GM12878 (cell line): ENCODE data around the gene SEPHS2. TPM values are rescaled to one million over a fixed set of nuclear protein-coding genes. Genes with fewer than 3 reads are reported as not detected.

ENCODE experiments used
- CBFB ChIP-seq: IDR thresholded peaks from 2 replicates; pipeline ENCODE4 v1.6.1; 2016; ENCODE audit warnings: antibody characterized with exemption, low read depth
- CUX1 ChIP-seq: IDR thresholded peaks from 2 replicates; pipeline ENCODE4 v1.6.1; 2012; ENCODE audit warnings: improper control_type of control experiment, low read depth, low read length; ENCODE audit not compliant: insufficient replicate concordance
- E4F1 ChIP-seq: fragments of 450-650 bp; IDR thresholded peaks from 2 replicates; pipeline ENCODE4 v1.6.1; 2018; ENCODE audit warnings: borderline replicate concordance, mild to moderate bottlenecking; ENCODE audit not compliant: partially characterized antibody
- HDAC2 ChIP-seq: fragments of 200-600 bp; sonication (generic); IDR thresholded peaks from 2 replicates; pipeline ENCODE4 v1.6.1; 2017
- MAX ChIP-seq: IDR thresholded peaks from 2 replicates; pipeline ENCODE4 v1.6.1; 2012; ENCODE audit warnings: low read depth, low read length, improper control_type of control experiment
- NR2C2 ChIP-seq: IDR thresholded peaks from 2 replicates; pipeline ENCODE4 v1.6.1; 2011; ENCODE audit warnings: borderline replicate concordance, low read depth; ENCODE audit not compliant: control insufficient read depth, insufficient read length
- RAD51 ChIP-seq: fragments of 450-650 bp; IDR thresholded peaks from 2 replicates; pipeline ENCODE4 v1.6.1; 2016; ENCODE audit warnings: moderate library complexity, mild to moderate bottlenecking, inconsistent platforms
- RB1 ChIP-seq: fragments of 450-650 bp; formaldehyde crosslinking; IDR thresholded peaks from 2 replicates; pipeline ENCODE4 v1.6.1; 2017; ENCODE audit warnings: mild to moderate bottlenecking, borderline replicate concordance
- RELB ChIP-seq: fragments of 450-650 bp; IDR thresholded peaks from 2 replicates; pipeline ENCODE4 v1.6.1; 2017; ENCODE audit warnings: low read depth, mild to moderate bottlenecking, moderate library complexity
- SMAD1 ChIP-seq: fragments of 450-650 bp; IDR thresholded peaks from 2 replicates; pipeline ENCODE4 v1.6.1; 2018; ENCODE audit warnings: mild to moderate bottlenecking, low read depth; ENCODE audit not compliant: partially characterized antibody
- TAF1 ChIP-seq: IDR thresholded peaks from 2 replicates; pipeline ENCODE4 v1.6.1; 2011; ENCODE audit warnings: mild to moderate bottlenecking, low read depth, low read length, borderline replicate concordance
- TCF7 ChIP-seq: IDR thresholded peaks from 2 replicates; pipeline ENCODE4 v1.6.1; 2014; ENCODE audit warnings: antibody characterized with exemption, borderline replicate concordance
- USF2 ChIP-seq: IDR thresholded peaks from 2 replicates; pipeline ENCODE4 v1.6.1; 2011; ENCODE audit warnings: low read depth, low read length, improper control_type of control experiment, borderline replicate concordance
- YBX1 ChIP-seq: fragments of 450-650 bp; IDR thresholded peaks from 2 replicates; pipeline ENCODE4 v1.6.1; 2016; ENCODE audit warnings: antibody characterized with exemption
- ZBTB33 ChIP-seq: fragments of 450-650 bp; IDR thresholded peaks from 2 replicates; pipeline ENCODE4 v1.6.1; 2017; ENCODE audit warnings: mild to moderate bottlenecking
- polyA plus RNA-seq, 11 experiments: library from polyadenylated mRNA; depleted of rRNA in 4 of 11; unstranded in 6 of 11; stranded (reverse) in 5 of 11; fragments of >200 nt; fragmentation: Nextera tagmentation in 4 of 11; fragmentation: Illumina TruSeq in 1 of 11; extraction: Ambion mirVana in 4 of 11; extraction: Trizol in 1 of 11; gene quantifications; 1 replicate in 1 of 11; 2 replicates in 10 of 11; pipeline versions ENCODE4 v1.2.1 to v1.2.3, GENCODE V29; 2011 to 2016; ENCODE audit warnings: inconsistent platforms in 2 of 11, missing spikeins in 2 of 11, low read depth in 1 of 11
- total RNA-seq, 4 experiments: library from RNA; depleted of rRNA in 3 of 4; stranded (reverse); fragments of >200 nt in 3 of 4; fragmentation: Illumina TruSeq in 1 of 4; extraction: Trizol in 1 of 4; gene quantifications; 2 replicates each; pipeline versions ENCODE4 v1.2.1 to v1.2.3, GENCODE V29; 2013 to 2021

The SEPHS2 gene
- total and polyA plus RNA-seq, 10 of the 15 experiments (the other 5 are each of a cell fraction or from before 2014, with no cell fraction given), result 21.6 to 99.8 (median 72.9) TPM

- TF ChIP-seq E4F1 (no peak), RB1 (no peak), YBX1 (no peak), CBFB (peak; percentile 99), TCF7 (no peak; the same call in 1 of the 2 replicates), USF2 (no peak), SMAD1 (peak; percentile 15), MAX (no peak; the same call in 1 of the 2 replicates), TAF1 (peak; percentile 85), ZBTB33 (peak; percentile 11; the same call in 1 of the 2 replicates), NR2C2 (no peak), HDAC2 (no peak), RELB (peak; percentile 95), RAD51 (no peak; the same call in 1 of the 2 replicates), CUX1 (peak; percentile 60)
Measured at GRCh38 chr16:30458561-30459394, 13.1 kb upstream of the SEPHS2 start (continued).
